HG02571 (cell line): ENCODE measurements around the gene NDUFA8.

Experiments used
- ATAC-seq: cut with Tn5 transposase; IDR thresholded peaks from one replicate; pipeline ENCODE4 v1.9.1; 2021; ENCODE audit warnings: mild to moderate bottlenecking, moderate library complexity; ENCODE audit not compliant: unreplicated experiment

Gene NDUFA8

DNA sequence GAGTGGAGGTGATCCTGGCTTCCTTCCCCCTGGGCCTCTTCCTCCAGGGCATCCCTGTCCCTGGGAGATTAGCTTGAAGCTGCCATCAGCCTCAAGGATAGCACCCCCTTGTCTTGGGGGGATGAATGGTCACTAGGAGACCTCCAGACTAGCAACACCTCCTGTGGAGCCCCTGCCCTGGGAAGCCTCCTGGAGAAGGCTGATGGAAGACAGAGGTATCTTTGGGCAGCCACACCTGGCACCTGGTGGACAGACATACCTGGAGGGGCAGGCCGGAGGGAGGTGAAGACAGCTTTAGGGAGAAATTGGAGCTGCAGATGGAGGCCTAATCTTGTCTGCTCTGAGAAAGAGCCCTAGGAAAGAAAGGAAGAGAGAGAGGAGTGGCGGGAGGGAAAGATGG, 57.4 kb downstream of the NDUFA8 start:
- ATAC-seq: no peak

DNA sequence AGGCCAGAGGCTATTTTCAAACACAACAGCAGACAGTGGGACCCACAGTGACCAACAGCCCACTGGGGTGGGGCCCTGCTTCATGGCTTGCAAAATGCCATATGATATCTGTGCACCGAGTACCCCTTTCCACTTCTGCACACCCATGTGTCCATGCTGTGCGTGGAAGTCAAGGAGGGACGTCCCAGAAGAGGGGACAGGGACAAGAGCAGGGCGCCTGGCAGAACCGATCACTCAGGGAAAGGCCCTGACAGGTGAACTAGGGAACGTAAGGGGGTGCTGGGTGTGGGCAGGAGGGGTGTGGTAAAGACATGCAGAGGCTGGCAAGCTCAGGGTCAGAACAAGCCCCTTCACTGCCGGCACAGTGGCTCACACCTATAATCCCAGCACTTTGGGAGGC, 58.8 kb downstream of the NDUFA8 start:
- no peak for ATAC-seq

- ATAC-seq: no peak
Measured at GRCh38 chr9:122099271-122099869, 60.2 kb downstream of the NDUFA8 start.

DNA sequence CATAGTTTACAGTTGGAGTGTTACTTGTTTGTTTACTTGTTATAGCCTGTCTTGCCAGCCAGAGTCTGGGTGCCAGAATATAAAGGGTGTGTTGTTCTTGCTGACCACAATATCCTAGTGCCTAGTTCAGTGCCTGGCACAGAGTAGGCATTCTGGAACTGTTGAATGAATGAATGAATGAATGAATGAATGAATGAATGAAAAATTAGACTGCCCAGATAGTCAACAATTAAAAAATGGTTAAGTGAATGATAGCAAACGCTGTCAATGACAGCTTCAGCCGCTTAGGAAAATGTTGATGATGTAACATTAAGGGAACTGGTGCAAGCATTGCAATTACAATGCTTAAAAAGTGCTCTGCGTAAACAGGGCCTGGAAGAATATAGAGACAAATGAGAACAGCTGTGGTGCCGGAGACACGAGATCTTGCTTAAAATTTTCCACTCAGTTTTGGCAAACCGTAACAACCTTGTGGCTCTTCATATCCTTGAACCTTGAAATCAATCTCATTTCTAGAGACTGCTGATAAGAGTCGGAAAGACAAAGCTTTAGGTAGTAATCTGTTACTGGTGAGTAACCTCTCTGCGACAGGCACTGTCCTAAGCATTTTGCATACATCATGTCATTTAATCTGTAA, 61.8 kb downstream of the NDUFA8 start:
- ATAC-seq: no peak

DNA sequence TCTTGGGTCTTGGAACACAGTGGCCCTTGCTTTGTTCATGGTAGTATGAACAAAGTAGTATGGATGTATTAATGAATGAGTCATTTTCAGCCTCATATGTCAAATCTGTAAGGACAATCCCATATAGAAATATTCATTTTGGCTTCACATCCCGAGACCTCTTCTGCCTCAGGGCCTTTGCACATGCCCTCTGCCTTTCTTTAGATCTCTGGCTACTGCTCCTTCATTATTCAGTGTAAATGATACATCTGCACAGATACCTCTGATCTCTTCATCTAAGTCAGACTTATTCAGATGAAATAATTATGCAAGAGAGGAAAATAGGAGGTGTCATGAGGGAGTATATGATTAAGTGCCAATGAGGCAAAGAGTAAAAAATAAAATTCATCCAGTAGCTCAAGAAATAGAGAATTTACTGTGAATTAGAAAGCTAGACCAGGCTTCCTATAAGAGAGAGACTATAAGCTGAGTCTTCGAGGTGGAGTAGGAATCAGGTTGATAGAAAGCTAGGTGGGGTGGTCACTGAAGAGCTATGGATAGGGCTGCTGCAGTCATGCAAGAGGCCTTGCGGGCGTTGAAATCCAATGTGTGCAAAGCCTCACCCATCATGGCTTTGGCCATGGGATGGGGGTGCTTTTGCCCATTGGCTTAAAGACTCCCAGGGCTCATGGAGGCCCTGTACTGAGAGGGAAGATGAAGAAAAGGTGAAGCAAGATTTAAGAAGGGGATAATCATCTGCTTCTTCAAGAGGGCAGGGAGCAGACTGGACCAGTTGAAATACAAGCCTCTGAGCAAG, 62.8 kb downstream of the NDUFA8 start:
- no peak for ATAC-seq

DNA sequence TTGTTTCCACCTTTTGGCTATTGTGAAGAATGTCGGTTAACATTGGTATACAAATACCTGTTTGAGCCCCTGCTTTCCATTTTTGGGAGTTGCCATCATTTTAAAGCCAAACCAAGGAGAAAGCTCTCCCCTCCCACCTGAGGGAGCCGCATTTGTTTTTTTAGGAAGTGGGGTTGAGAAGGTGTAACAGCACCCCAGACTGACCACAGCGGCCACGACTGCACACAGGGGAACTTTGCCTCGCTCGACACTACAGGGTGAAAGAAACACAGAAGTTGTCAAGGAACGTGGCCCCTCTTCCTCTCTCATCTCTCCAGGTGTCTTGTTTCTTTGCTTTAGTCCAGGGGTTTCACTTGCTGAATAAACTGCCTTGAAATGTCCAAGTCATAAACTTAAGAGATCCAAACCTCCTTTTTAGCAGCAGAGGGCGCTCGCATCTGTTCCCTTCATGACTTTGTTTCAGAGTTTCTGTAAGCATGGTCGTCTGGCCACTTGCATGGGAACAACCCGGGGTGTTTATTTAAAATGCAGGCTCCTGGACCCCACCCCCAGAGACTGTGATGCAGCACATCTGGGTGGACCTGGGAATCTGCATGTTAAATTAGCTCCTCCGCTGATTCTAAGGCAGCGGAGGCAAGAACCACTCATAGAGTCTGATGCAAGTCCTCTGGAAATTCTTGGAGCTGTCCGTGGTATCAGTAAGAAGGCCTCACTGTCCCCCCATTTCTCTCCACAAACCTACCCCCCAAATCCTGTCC, 64.4 kb downstream of the NDUFA8 start:
- no peak for ATAC-seq
